Stimulated activated CD4-positive, alpha-beta T cell treated with anti-CD3 and anti-CD28 coated beads, Interleukin-4, amount 100 ng/mL, for 24 hours (primary cell): Measurements from ENCODE around the gene TMEM150C.

Experiments used
- DNase-seq: peaks from one replicate; pipeline ENCODE4 v3.0.0-alpha.2; 2020

TMEM150C gene

DNA sequence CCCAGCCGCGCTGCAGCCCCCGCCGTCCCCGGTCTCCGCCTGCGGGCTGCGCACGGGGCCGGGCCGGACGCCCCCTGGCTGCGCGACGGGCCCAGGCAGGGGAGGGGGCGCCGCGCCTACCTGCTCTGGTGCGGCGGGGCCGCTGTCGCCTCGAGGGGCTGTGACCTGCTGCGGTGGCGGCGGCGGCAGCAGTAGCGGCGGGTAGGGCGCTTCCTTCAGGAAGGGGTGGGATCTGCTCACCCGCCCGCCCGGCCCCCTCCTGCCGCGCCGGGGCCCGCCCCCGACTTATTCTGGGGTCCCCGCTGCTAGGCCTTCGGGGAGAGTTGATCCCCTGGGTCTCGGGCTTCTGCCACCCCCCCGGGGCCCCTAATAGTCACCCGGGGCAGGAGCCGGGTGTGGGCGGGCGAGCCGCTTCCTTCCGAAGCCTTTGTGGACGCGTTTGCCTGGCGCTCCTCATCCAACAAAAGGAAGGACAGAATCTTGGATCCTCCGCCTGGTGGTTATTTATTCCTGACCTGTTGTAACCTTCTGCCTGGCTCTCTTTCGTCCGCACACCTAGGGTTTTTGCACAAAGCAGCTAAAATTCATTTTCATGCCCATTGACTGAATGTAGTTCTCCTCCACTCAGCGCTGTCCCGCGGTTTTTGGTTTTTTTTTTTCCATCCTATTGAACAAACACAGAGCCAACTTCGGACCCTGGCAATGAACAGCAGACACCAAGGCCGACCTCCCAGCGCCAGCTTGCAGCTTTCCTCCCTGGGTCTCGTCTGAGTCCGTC is at the start of gene TMEM150C:
TSS of gene TMEM150C (minus strand) at position 203 of the 778 bp plus-strand sequence. CDS start 57,331 bp downstream, outside the sequence.
- DNase-seq, result no peak

DNA sequence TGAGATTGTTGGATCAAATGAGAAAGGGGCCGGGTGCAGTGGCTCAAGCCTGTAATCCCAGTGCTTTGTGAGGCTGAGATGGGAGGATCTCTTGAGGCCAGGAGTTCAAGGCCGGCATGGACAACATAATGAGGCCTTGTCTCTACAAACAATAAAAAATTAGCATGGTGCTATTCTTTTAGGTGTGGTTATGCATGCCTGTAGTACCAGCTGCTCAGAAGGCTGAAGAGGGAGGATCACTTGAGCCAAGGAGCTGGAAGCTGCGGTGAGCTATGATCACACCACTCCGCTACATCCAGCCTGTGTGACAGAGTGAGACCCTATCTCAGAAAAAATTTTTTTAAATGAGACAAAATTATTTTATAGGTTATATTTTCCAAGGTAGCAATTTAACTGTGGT is 49.7 kb upstream of the TMEM150C start:
- DNase-seq, result no peak

DNA sequence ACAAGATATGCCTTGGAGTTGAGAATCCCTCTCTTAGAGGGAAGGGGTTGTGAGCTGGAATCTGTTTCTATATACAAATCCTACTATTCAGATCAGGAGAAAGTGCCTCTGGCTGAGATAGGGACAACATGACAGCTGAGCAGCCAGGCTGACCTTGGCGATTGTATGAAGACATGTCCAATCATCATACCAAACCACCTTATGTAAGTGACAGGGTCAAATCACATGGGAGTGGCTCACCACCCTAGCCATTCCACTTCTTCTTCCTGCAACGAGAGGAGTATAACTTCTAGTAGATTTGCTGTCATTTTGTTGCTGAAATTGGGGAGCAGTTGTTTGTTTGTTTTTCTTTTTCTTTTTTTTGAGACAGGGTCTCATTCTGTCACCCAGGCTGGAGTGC is 48.3 kb upstream of the TMEM150C start:
- no peak for DNase-seq

DNA sequence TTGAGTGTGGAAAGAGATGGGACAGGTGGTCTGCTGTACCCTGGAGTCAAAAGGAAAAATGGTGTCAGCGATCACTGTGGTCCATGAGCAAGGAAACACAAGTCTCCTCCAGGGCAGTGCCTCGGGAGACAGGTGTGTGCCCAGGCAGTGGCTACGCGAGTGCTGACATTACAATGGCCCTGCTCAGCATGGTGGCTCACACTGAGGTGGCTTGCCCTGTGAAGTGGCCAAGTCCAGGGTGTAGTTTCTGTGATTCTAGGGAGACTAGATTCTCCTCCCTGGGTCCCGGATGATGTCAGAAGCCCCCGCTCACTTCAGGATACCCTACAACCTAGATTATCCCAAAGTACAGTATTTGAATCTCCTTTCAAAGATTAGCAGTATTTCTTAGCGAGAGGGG is 44.8 kb upstream of the TMEM150C start:
- no peak for DNase-seq

DNA sequence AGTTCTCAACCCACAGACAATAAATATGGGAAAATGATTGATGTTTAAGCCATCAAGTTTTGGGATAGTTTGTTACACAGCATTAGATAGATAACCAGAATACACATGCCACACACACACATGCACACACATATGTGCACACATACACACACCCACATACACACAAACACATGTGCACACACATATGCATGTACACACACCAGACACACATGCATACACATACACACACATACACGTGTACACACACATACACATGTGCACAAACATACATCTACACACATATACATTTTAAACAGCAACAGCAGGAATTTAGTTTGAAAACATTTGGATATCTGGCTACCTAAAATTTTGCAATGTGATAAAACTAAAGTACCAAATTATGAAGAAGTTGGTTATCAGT is 42.7 kb upstream of the TMEM150C start:
- DNase-seq, result no peak

DNA sequence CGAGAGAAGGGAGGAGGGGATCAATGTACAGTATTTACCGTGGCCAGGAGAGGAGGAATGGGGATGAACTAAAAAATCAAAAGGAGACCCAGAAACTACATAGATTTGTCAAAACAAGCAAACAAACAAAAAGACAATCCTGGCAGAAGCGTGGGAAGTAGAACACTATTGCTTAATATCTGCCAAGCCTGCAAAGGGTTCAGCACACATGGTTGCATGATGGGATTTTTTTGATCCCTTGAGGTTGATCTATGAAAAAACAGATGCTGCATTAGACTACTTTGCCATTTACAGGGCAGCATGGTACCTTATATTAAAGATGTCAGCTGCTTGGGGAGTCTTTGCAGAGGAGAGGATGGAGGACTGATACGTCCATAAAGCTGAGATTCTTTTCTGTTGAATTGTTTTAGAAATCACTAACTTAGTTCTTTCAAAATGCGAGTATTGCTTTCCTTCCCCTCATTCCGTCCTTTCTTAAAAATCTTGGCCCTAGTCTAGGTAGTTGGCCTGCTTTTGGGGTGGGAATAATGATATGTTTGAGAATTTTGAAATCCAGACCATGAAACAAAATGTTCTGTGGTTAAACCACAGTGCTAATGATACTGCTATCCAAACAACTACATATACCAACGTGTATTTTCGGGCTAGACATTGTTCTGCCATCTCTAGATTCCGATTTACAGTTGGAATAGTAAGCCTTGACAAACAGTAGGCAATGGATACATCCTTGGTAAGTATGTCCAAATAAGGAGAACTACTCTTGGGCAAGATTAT is 39.6 kb upstream of the TMEM150C start:
- no peak for DNase-seq

DNA sequence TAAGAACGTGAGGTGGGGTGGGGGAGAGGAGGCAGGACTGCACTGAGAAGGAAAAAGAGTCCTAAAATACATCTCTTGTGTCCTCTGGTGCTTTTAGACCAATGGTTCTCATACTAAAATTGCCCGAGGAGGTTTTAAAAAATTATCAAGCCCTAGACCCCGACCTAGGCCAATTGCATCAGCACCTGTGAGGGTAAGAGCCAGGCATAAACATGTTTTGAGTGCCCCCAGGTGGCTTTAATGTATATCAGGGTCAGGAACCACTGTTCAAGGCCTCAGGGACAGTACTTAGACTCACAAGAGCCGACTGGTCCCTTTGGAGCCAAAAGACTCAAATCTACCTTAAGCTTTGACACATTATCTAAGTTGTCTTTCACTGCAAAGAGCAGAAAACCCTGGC is 37.5 kb upstream of the TMEM150C start:
- no peak for DNase-seq

DNA sequence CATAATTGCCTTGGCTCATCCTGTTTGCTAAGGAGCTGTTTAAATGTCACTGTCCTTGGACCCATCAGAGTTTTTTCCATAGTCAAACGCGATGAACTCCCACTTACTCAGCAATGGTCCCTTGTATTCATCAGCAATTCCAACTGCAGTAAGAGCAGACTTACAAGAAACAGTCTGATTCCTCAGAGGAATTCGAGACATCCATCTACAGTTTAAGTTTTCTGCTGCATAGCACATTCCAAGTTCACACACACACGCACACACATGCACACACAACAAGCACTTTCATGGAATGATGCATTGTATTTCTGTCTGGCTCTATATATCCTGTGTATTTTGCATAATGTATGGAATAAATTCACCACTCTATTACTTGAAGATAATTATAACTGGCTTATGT is 32.7 kb upstream of the TMEM150C start:
- no peak for DNase-seq

DNA sequence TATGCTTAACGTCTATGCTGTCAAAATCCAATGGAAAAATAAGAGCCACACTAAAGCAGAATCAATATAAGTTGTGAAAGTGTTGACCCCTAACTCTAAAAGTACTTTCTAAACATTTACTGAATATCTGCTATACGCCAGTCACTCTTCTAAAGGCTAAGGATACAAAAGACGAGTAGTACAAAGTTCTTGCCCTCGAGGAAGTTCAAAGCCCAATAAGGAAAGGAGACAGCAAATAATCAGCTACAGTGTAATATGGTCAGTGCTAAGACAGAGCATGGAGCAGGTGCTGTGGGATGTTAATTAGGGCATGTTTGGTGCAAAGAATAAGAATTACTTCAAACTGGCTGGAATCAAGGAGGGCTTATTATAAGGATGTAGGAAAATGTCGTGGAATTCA is 31.6 kb upstream of the TMEM150C start:
- no peak for DNase-seq

DNA sequence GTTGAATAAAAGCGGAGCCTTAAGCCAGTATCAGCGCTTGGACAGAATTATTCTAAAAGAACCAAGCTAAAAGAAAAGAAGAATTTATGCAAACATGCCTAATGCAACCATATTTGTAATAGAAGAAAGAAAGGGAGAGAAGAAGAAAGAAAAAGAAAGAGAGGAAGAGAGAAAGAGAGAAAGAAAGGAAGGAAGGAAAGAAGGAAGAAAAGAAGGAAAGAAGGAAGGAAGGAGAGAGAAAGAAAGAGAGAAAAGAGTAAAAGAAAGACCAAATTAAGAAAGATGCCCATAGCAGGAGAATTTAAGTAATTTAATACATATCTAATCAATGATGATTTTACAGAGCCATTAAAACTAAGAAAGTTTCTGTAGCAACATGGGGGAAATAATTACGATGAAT is 30.9 kb upstream of the TMEM150C start:
- DNase-seq, result no peak

DNA sequence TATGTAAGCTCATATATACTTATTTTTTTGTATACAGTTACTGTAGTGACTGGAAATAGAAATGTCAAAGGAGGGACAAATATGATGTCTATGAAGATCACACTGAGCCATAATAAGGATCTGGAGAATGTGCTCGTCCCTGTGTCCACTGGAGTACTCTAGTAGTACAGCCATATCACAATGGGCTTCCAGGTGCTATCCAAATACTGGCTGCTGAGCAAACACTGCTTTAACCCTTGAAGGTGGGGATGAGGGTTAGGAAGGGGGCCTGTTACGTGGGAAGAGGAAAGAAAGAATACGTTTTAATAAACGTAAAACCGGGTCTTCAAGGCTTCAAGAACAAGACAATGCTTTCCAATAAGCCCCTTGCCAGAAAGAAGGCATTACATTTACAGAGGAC is 29.8 kb upstream of the TMEM150C start:
- DNase-seq, result no peak

DNA sequence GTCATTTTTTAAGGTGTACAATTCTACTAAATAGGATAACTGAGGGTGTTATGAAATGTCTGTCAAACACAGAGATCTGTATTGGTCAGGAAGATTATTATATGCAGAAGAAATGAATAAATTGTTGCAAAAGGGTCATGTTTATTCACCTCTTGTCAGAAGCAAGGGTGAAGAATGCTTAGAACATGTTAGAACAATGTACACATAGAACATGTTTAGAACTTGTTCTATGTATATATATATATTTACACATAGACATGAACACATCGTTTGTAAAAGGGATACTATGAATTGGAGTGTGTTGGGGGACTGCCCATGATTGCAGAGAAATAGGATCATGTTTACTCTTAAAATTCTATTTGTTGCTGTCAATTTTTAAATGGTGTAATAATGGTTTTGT is 28.0 kb upstream of the TMEM150C start:
- no peak for DNase-seq

DNA sequence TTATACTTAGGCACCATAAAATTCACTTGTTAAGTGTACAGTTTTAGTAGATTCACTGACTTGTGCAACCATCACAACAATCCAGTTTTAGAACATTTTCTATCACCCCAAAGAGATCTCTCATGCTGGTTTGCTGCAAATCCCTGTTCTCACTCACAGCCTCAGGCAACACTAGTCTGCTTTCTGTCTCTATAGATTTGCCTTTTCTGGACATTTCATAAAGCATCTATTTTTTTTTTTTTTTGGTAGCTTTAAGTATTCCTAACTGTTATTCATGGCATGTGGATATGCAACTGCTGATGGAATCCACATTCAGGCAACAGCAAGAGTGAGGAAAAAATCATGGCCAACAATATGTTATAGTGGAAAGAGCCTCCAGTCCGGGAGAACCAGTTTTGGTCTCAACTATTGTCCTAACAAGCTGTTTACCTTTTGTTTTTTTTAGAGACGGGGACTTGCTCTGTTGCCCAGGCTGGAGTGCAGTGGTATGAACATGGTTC is 27.0 kb upstream of the TMEM150C start:
- no peak for DNase-seq

DNA sequence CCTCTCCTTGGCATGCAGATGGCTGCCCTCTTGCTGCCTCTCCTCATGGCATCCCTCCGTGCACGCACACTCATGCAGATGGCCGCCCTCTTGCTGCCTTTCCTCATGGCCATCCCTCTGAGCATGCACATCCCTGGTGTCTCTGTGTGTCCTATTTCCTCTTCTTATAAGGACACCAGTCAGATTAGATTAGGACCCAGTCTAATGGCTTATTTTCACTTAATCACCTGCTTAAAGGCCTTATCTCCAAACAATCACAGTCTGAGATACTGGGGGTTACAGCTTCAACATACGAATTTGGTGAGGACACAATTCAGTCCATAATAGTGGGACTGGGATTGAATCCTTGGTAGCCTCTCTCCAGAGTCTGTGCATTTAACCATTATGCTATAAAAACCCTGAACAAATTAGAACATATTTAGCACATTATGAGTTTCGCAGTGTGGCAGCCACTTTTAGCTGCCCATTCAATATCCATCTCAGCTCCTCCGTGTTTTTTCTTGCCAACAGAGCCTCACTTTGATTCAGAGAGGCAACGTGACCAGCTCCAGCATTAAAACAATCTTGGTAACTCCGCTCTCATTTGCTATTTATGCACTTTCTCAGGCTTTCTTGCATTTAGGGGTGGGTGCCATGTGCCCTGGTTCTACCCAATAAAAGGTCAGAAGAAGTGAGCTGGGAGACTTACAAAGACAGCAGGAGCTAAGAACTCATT is 26.2 kb upstream of the TMEM150C start:
- no peak for DNase-seq

DNA sequence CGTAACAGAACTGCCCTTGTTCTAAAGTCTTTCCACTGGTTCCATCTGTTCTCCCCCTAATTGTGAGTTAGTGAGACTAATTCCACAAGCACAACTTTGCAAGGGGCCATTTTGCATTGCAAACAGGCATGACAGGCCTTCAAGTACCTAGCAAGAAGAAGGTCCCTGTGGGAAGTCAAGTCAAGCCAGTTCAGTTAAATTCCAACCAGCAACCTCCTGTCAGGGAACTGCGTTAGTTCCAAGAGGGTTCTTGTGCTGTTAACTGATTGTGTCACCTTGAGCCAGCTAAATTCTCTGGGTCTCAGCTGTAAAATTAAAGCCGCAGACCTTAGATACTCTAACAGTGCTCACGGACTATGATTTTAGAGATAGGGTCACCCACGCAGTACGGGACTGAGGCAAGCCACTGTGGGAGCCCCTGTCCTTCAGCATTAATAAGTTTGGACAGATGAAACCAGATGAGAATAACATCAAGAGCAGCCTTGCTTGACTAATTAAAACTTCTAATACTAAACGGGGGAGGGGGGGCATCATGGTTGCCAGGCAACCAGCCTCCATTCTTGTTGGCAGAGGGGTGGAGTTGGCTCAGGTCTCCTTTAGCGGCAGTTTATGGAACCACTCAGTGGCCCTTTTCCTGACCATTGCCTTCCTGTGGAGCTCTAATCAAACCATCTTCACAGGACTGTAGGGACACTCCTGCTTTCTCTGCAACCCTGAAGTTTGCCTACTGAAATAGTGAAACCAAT is 24.1 kb upstream of the TMEM150C start:
- DNase-seq, result no peak

DNA sequence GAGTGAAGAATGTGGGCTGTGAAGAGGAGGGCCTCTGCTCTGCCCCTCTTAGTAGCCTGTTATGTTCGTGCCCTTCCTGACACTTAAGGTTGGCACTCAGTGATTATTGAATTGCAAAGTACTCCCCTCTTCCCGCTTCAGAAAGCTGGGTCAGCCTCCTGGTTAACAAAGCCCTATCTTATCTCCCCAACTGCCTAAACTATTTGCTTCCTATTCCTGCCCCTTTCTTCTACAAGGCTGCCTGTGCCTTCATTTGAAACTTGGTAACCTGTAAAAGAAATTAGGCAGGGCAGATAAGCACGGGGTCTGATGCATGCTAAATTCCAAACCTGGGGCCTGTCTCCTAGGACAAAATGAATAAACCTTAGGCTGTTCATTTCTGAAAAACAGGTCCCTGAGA is 23.1 kb upstream of the TMEM150C start:
- no peak for DNase-seq

DNA sequence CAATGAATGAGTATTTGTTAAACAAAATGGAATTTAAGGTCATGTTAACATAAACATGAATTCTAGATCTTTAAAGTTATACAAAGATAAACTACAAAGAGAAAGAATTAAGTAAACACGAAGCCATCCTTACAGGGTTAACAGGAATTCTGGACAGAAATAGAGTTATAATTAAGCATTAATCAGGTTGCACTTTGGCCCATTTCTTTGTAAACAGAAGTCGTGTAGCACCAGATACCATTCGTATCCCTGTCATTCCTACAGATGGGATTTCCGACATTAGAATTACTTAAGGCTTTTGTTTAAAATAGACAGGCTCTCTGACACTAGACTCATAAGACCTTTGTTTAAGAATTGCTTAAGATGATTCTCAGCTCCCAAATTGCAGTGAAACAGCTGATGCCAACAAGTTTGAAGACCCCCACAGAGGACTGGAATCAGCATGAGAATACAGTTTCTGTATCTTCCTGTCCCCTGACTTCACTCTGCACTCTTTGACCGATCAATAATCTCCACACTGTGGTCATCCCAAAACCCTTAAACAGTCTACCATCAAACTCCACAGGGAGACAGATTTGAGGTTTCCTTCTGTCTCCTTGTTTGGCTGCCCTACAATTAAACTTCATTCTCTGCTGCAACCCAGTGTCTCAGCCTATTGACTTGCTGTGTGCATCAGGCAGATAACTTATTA is 22.3 kb upstream of the TMEM150C start:
- DNase-seq, result no peak

DNA sequence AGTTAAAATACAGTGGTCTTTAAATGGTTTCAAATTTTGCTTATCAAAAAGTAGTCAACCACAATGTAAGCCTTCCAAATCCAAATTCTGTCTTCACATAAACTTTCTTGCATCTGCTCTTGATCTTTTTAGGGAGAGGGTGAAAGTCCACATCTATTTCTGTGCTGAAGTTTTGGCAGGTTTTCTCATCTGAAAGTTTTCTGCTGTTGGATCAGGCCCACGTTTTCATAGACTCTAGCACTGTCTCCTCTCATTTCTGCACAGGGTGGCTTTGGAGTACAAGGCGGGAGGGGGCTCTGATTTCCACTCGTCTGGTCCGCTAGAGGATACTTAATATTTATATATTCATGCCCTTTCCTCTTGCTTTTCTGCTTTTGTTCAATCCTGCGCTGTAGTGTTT is 18.1 kb upstream of the TMEM150C start:
- DNase-seq, result no peak

DNA sequence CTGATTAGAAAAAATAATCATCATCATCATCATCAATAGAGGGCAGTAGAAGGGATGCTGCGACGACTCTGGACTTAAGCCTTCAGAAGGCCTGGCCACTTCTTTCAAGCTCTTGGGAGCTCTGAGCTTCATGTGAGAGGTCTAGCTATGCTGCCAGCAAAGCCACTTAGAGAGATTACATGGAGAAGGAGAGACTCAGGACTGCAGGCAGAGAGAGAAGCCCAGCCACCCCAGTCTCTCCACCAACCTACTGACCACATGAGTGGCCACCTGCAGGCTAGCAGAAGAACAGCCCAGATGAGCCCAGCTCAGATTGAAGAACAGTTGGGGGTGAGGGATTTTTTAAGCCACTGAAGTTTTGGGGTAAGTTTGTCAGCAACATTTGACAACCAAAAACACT is 17.1 kb upstream of the TMEM150C start:
- no peak for DNase-seq

DNA sequence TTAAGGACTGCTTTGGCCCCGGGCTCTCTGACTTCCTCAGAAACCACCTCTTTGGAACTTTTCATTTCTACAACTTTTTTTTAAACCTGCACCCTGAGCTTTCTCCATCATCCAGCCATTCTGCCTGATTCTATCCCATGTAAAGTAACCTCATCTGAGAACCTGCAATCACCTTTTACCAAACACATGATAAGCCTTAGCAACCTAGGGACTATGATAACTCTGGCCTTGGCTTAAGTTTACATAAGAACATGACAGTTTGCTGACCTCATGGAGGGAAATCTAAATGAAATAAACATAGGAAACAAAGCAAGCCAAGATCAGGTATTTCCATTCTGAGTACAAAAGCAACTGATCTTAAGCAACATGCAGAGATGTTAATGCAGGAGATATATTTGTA is 15.7 kb upstream of the TMEM150C start:
- no peak for DNase-seq

DNA sequence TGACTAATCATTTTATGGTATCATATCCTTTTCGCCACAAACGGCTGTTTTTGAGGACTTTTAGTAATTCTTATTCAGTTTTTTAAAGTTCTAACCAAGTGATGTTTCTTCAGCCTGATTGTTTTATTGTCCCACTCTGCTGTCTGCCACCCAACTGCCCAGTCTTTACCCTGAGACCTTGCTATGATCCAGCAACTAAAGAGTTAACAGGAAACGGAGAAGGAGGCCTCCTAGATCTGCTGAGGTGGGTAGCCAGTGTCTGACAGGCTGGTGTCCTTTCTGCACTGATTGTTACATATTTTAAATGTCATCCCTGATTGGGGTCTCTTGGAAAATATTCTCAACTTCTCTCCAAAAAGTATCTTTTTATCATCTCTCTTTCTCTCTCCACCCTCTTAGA is 7.9 kb upstream of the TMEM150C start:
- DNase-seq, result no peak

DNA sequence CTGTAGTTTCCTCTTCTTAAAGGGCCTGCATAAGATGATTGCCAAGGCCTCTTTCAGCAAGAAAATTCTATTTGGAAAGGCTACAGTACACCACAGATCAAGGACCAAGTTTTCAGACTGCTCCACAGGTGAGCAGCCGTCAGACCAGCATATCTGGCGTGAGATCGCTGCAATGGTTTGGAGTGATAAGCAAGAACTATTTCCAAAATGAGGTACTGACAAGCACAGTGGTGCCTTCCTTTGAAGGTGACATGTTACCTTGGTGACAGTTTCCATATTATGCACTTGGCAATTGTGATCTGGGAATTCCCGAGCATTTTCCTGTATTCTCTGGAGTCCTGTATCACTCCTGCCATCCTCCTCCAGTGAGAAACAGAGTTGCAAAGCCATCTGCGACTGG is 7.3 kb upstream of the TMEM150C start:
- DNase-seq, result no peak
